HG03520 (cell line): ENCODE results near the gene MTHFSD.

Experiments
- ATAC-seq: cut with Tn5 transposase; IDR thresholded peaks from one replicate; pipeline ENCODE4 v1.9.1; 2021; ENCODE audit warnings: mild to moderate bottlenecking, moderate library complexity; ENCODE audit not compliant: unreplicated experiment

Gene MTHFSD

GRCh38 chr16:86531641-86532525, 23.2 kb downstream of the MTHFSD start:
- no peak for ATAC-seq

- ATAC-seq, result no peak
These were observed 23.9 kb downstream of the MTHFSD start for GRCh38 chr16:86531191-86531545.

DNA sequence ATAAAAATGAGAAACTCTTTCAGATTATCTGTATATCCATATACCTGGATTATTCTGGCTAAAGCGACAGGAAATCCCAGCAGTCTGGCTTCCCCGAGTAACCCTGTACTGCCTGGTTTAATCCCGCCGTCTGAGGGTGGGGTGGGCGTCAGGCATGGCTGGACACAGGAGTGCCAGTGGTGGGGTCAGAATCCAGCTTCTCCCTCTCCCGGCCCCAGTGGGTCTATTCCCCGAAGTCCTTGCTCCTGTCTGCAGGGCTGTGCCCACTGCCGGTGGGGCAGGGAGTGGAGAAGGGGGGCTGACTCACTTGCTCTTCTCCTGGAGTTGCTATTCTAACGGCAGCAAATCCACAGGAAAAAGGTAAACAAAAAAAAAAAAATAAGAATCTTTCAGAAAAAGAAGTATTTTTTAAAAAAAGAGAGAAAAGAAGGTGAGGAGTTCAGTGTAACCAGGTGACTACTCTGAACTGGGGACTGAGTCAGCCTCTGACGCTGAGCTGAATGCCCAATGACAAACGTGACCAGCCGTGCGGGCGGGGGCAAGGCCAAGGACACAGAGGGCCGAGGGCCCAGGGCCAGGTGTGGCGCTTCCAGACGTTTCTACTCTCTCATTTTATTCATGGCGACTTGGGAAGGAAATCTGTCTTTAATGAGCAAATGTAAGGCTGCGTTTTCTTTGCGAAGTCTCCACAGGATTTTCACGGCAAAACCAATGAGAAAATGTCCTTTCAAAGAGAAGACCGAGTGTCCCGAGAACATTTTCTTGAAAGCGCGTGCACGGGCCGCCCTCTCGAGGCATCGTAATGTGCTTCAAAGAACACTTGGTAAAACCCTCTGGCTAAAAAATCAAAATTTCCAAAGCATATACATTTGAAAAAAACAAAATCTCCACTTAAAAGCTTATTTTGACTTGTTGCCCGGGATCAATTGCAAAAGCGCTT, 24.5 kb downstream of the MTHFSD start:
- ATAC-seq, result no peak

- ATAC-seq, result no peak
These were observed 25.9 kb downstream of the MTHFSD start for GRCh38 chr16:86529160-86529559.

DNA sequence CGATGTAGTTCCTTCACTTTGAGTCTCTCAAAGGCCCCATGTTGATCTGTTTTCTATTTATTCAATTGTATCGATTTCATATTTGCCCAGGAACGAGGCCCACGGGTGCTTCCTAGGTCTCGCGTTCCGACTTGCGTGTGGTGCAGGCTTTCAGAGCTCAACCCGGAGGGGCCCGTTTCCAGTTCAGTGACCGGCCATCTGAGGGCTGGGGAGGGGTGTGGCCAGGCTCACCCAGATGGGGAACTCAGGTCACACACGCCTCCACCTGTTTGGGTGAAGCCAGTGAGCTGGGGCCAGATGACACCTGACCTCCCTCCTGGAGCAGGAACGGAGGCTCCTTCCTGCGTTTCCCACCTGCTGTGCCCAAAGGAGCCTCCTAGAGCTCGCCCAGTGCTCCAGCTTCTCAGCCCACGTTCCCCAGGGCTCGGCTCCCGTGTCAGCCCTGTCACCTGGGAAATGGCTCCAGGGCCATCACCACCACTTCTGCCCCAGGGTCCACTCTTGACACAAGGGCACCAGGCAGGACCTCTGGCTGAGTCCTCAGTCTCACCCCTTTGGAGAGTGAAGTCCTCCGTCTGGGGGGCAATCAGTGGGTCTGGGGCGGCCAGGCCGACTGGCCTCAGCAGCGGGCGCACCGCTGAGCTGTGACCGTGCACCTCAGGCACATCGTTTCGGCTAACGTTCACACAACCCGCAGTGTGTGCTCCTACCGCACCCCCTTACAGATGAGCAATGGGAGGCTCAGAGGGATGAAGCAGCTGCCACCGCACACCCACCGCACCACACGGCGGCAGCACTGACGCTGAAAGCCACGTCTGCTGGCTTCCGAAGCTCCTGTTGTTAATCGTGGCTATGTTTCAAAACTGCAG, 26.7 kb downstream of the MTHFSD start:
- ATAC-seq, result no peak

GRCh38 chr16:86527366-86527765, 27.7 kb downstream of the MTHFSD start:
- ATAC-seq, result no peak

DNA sequence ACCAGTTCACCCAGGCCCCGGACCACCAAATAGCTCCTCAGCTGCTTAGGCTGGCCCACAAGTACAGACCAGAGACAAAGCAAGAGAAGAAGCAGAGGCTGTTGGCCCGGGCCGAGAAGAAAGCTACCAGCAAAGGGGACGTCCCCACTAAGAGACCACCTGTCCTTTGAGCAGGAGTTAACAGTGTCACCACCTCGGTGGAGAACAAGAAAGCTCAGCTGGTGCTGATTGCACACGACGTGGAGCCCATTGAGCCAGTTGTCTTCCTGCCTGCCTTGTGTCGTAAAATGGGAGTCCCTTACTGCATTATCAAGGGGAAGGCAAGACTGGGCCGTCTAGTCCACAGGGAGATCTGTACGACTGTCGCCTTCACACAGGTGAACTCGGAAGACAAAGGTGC, 29.3 kb downstream of the MTHFSD start:
- ATAC-seq, result no peak

GRCh38 chr16:86524029-86524428, 31.0 kb downstream of the MTHFSD start:
- no peak for ATAC-seq

DNA sequence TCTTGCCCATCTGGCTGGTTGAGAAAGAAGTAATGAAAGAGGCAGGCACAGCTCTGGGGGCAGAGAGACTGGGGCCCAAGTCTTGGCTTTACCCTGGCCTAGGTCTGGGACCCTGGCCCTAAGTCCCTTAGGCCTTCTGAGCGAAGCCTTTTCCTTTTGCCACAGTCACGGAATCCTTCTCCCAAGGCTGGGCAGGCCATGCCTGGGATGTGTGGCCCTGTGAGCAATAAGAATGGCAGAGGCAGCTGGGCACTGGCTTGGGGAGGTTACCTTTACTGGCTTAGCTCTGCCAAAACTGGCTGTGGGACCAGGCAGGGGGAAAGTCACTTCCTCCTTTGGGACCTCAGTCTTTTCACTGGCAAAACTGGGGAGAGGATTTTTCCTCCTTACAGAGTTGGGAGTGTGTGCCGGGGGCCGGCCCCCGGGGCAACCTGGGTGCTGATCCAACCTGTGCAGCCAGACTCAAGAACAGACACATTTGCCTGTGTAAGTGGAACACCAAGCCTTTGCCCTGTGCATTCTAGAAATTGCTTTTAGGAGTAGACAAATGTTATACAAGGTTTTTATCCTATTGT, 31.8 kb downstream of the MTHFSD start:
- ATAC-seq, result no peak

GRCh38 chr16:86522634-86523033, 32.4 kb downstream of the MTHFSD start:
- no peak for ATAC-seq

DNA sequence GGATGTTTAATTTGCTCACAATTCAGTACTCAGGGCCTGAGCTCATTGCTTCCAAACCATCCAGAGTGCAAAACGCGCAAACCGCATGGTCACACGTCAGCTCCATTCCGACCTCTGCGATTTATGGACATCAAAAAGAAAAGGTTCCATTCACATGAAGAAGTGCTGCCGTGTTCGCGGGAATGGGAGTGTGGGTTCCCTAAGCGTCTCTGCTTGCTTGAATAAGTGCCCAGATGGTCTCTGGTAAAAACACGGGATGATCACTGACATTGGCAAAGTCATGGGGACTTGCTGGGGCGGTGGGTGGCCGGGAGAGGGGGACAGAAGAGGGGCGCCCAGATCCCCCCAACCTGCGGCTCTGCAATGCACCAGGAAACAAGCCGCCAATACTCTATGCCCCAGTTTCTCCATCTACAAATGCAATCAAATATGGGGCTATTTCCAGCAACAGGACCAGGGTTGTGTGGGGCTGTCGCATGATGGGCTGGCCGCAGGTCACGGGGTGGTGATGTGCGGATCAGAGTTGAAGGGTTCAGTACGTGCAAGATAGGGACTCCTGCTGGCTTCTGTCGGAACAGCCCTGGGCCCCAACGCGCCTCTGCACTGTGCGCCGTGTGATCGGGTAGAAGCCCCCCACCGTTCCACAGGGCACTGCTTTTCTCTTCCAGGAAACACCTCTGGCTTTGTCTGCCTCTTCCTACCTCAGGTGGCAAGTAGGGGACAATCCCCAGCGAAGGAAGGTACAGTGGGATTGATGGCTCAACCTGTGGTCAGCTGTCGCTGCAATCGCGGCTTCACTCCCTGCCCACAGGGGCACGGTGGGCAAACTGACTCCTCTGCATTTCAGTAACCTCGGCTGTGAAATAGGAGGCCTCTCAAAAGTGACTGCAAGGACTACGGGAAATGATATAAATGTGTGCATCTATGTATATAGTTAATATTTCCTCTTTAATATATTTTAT, 33.5 kb downstream of the MTHFSD start:
- no peak for ATAC-seq

DNA sequence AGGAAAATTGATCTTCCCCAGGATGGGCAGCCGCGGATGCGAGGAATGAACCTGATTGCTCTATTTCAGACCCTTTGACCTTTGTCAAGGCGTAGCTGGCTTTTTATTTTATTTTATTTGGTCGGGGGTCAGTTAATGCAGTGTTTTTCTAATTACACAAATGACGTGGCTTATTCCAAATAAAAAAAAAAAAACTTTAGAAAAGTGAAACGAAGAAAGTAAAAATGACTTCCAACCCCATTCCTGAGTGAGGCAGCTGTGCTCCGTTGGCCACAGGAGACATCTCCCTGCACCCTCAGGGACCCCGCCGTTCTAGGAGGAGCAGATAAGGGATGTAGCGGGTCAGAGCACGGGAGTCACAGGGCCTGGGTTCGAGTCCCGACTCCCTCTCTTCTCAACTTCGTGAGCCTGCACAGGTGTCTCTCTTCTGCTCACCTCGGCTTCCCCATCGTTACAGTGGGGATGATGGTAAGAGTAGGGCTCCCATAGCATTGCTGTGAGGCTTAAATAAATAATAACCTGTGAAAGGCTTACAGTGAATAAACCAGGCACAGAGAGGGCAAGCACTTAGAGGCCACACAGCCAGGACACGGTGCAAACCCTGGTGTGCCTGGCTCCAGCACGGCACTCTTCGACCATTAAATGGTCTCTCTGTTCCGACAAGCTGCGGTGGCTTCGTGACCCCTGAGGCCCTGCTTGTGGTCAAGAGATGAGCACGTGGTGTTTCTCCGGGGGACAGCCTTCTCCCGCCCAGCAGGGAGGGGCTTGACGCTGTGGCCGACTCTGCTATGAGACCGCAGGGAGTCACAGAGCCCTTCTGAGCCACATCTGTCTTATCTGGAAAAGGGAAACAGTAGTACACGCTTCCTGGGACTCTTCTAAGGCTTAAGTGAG, 34.5 kb downstream of the MTHFSD start:
- ATAC-seq, result no peak

DNA sequence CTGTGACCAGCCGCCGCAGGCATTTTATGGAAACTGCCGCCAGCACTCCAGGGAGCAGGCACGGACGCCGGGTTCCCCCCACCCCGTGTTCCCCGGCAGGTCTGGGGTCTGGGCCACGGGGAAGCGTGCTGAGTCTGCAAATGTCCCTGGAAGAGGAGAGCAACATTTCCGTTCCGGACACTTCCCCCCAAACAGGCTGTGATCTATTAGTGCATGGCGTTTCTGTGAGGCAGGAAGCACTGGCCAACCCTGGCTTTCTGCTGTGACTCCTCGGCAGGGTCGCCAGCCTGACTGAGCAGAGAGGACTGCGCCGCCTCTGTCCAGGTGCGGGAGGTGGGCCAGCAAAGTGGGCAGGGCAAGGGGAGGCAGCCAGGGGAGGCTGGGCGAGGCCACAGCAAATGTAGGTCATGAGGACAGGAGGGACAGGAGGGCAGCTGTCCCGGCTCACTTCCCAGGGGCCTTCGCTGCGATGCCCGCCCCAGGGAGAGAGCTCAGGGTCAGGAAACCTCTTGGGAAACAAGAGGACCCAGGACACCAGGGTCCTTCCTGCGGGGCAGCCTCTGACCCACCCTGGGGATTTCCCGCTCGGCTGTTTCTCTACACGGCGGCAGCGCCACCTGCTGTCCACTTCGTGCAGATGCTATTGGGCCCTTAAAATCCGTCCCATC, 35.3 kb downstream of the MTHFSD start:
- ATAC-seq, result no peak

DNA sequence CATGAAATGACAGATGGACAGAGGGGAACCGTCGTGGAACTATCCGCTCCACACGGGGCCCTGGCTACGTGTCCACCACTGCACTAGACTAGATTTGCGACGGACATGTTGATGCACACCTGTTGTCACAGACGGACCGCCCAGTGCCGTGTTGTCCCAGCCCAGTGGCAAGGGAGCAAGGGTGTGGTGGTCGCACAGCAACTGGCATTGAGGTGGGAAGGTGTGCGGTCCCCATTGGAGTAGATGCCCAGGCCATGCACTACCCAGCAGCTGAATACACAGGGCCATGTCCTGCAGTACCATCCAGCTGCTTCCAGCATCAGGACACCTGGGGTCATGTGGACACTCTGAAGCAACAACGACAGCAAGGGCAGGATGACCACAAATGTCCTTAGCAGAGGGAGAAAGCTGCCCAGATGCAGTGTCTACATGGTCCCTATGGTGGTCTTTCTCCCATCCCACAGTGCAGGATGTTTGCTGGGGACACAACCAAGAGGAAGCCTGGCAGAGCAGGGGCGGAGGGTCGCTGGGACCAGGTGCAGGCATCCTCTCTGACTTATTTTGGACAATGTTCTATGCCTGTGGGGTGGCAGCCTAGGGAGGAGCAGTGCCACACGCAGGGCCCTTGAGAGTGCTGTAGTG, 35.9 kb downstream of the MTHFSD start:
- no peak for ATAC-seq

GRCh38 chr16:86517652-86518258, 37.3 kb downstream of the MTHFSD start:
- ATAC-seq, result no peak

GRCh38 chr16:86517033-86517432, 38.0 kb downstream of the MTHFSD start:
- no peak for ATAC-seq

- ATAC-seq, result no peak
These were observed 38.4 kb downstream of the MTHFSD start for GRCh38 chr16:86516623-86517003.
